Activated CD8-positive, alpha-beta memory T cell treated with anti-CD3 and anti-CD28 coated beads, Interleukin-2, amount 10 ng/mL, durations not matched to agents 7 days and 5 days (primary cell): ENCODE results near the gene TBC1D16. TPM values are rescaled to one million over a fixed set of nuclear protein-coding genes. Genes with fewer than 3 reads are reported as not detected.
A peak's percentile ranks its signal among the peaks of the same experiment; 100 is the strongest.
"Not testable (repeated sequence)": the region's sequence is repeated elsewhere in the genome, so short reads cannot be mapped to it uniquely, and the experiment has no call there.

Source experiments
- ATAC-seq: fragments of 150-1000 bp; cut with Tn5 transposase; one replicate; pipeline ENCODE4 v1.10.0; 2021; ENCODE audit warnings: moderate library complexity
- CTCF ChIA-PET: fragments of 350-600 bp; sonication (Branson Sonifier 250); formaldehyde crosslinking; loops from one replicate; lab custom pipeline; 2021; ENCODE audit warnings: antibody characterized with exemption; lab: Charles Lee
- DNase-seq: peaks from one replicate; pipeline ENCODE4 v3.0.0-alpha.2; 2020
- H3K27ac Mint-ChIP-seq: one replicate; pipeline ENCODE4 v1.8.0; 2021; ENCODE audit warnings: mild to moderate bottlenecking, mixed read lengths
- H3K27me3 Mint-ChIP-seq: one replicate; pipeline ENCODE4 v1.8.0; 2021; ENCODE audit warnings: mixed read lengths
- H3K36me3 Mint-ChIP-seq: one replicate; pipeline ENCODE4 v1.8.0; 2021; ENCODE audit warnings: mild to moderate bottlenecking, mixed read lengths
- H3K4me1 Mint-ChIP-seq: one replicate; pipeline ENCODE4 v1.8.0; 2021; ENCODE audit warnings: mixed read lengths
- H3K4me3 Mint-ChIP-seq: one replicate; pipeline ENCODE4 v1.8.0; 2021; ENCODE audit warnings: mild to moderate bottlenecking, moderate library complexity, mixed read lengths
- H3K9me3 Mint-ChIP-seq: one replicate; pipeline ENCODE4 v1.8.0; 2022; ENCODE audit warnings: low read depth, mixed read lengths
- total RNA-seq, 2 experiments: library from RNA; stranded (reverse); gene quantifications; one replicate each; pipeline ENCODE4 v1.2.3, GENCODE V29; 2021

The TBC1D16 gene
- total RNA-seq, 2 experiments from 2014 or later, result 1.2 to 2.8 TPM

- Mint-ChIP-seq H3K9me3 (no peaks in the 10 kb centered on the region), H3K4me1 (peaks cover 8% of the 10 kb centered on the region), H3K27ac (no peak overlapping the region), H3K4me3 (no peak overlapping the region), H3K36me3 (no peaks in the 10 kb centered on the region), H3K27me3 (no peaks in the 10 kb centered on the region)
- DNase-seq (no peak), ATAC-seq (no peak)
- CTCF ChIA-PET, result interaction anchor here (1.1 kb wide), 1 partner anchor 33 kb away, joined by 3 read pairs; no protein-coding TSS in a partner anchor
These were observed 32.8 kb downstream of the TBC1D16 start for GRCh38 chr17:80002690-80003490.

GRCh38 chr17:80002070-80002641 is 33.5 kb downstream of the TBC1D16 start:
- CTCF ChIA-PET, result interaction anchor here (1.1 kb wide), 1 partner anchor 32 kb away, joined by 3 read pairs; no protein-coding TSS in a partner anchor
- DNase-seq, result no peak
- Mint-ChIP-seq H3K27ac (no peak overlapping the region), H3K27me3 (no peaks in the 10 kb centered on the region), H3K4me3 (no peak overlapping the region), H3K4me1 (peaks cover 14% of the 10 kb centered on the region), H3K36me3 (no peaks in the 10 kb centered on the region), H3K9me3 (no peaks in the 10 kb centered on the region)
- no peak for ATAC-seq

- ATAC-seq (no peak), DNase-seq (no peak)
- Mint-ChIP-seq H3K4me1 (peaks cover 23% of the 10 kb centered on the region), H3K27ac (no peak overlapping the region), H3K9me3 (no peaks in the 10 kb centered on the region), H3K27me3 (no peaks in the 10 kb centered on the region), H3K36me3 (no peaks in the 10 kb centered on the region), H3K4me3 (no peak overlapping the region)
- CTCF ChIA-PET, result interaction anchor here (1.3 to 1.4 kb wide), 2 partner anchors 7 to 159 kb away, joined by 4 to 5 read pairs; no protein-coding TSS in a partner anchor
These were observed 34.5 kb downstream of the TBC1D16 start for GRCh38 chr17:80000981-80001775.

GRCh38 chr17:80000136-80000535 is 35.5 kb downstream of the TBC1D16 start:
- H3K27me3 Mint-ChIP-seq, result no peaks in the 10 kb centered on the region
- ATAC-seq (no peak), DNase-seq (no peak)
- peaks cover 28% of the 10 kb centered on the region for H3K4me1 Mint-ChIP-seq
- no peak overlapping the region for H3K4me3 Mint-ChIP-seq
- no peaks in the 10 kb centered on the region for H3K9me3 Mint-ChIP-seq
- H3K27ac Mint-ChIP-seq, result no peak overlapping the region
- CTCF ChIA-PET, result interaction anchor here (1.3 to 1.4 kb wide), 3 partner anchors 8 to 161 kb away, joined by 4 to 5 read pairs (median 5); partner anchors contain the start of gene CBX4
- no peaks in the 10 kb centered on the region for H3K36me3 Mint-ChIP-seq

- ATAC-seq, result peak; percentile 99
- Mint-ChIP-seq H3K36me3 (no peaks in the 10 kb centered on the region), H3K4me3 (peak overlapping the region; percentile 58), H3K9me3 (no peaks in the 10 kb centered on the region), H3K27me3 (peaks cover 4% of the 10 kb centered on the region), H3K27ac (peak overlapping the region; percentile 95), H3K4me1 (peaks cover 50% of the 10 kb centered on the region)
- DNase-seq, result peak; percentile 90
- CTCF ChIA-PET, result interaction anchor here (0.7 to 3.7 kb wide), 4 partner anchors 10 to 104 kb away, joined by 3 to 46 read pairs (median 4); partner anchors contain the start of gene GAA
These were observed 38.5 kb downstream of the TBC1D16 start for GRCh38 chr17:79997011-79997660.

- ATAC-seq (no peak), DNase-seq (no peak)
- CTCF ChIA-PET, result interaction anchor here (1.0 to 4.6 kb wide), 6 partner anchors 10 to 251 kb away, joined by 3 to 46 read pairs (median 5); partner anchors contain the start of genes CBX4 and GAA
- peak overlapping the region; percentile 95 for H3K27ac Mint-ChIP-seq
- no peaks in the 10 kb centered on the region for H3K36me3 Mint-ChIP-seq
- no peak overlapping the region for H3K4me3 Mint-ChIP-seq
- H3K9me3 Mint-ChIP-seq, result no peaks in the 10 kb centered on the region
- H3K4me1 Mint-ChIP-seq, result peaks cover 51% of the 10 kb centered on the region
- peaks cover 4% of the 10 kb centered on the region for H3K27me3 Mint-ChIP-seq
These were observed 39.4 kb downstream of the TBC1D16 start for GRCh38 chr17:79996291-79996690.

- ATAC-seq (no peak), DNase-seq (no peak)
- no peaks in the 10 kb centered on the region for H3K36me3 Mint-ChIP-seq
- no peak overlapping the region for H3K4me3 Mint-ChIP-seq
- no peaks in the 10 kb centered on the region for H3K9me3 Mint-ChIP-seq
- H3K4me1 Mint-ChIP-seq, result peaks cover 51% of the 10 kb centered on the region
- CTCF ChIA-PET, result interaction anchor here (1.2 to 4.6 kb wide), 3 partner anchors 11 to 250 kb away, joined by 3 to 34 read pairs (median 5); partner anchors contain the start of gene CBX4
- peaks cover 4% of the 10 kb centered on the region for H3K27me3 Mint-ChIP-seq
- no peak overlapping the region for H3K27ac Mint-ChIP-seq
These were observed 40.0 kb downstream of the TBC1D16 start for GRCh38 chr17:79995696-79996095.

- no peak for DNase-seq
- Mint-ChIP-seq H3K9me3 (no peaks in the 10 kb centered on the region), H3K27me3 (peaks cover 7% of the 10 kb centered on the region), H3K27ac (no peak overlapping the region), H3K36me3 (no peaks in the 10 kb centered on the region), H3K4me1 (peaks cover 51% of the 10 kb centered on the region), H3K4me3 (no peak overlapping the region)
- CTCF ChIA-PET, result interaction anchor here (1.0 to 4.6 kb wide), 8 partner anchors 12 to 254 kb away, joined by 3 to 34 read pairs (median 4); partner anchors contain the start of gene CBX4
- ATAC-seq, result no peak
These were observed 41.1 kb downstream of the TBC1D16 start for GRCh38 chr17:79994602-79995001.

GRCh38 chr17:79994228-79994569 is 41.5 kb downstream of the TBC1D16 start:
- not testable (repeated sequence) for H3K36me3 Mint-ChIP-seq, ATAC-seq, H3K9me3 Mint-ChIP-seq, H3K27ac Mint-ChIP-seq, H3K27me3 Mint-ChIP-seq, H3K4me3 Mint-ChIP-seq, DNase-seq
- CTCF ChIA-PET, result interaction anchor here (0.8 to 4.6 kb wide), 11 partner anchors 13 to 254 kb away, joined by 3 to 34 read pairs (median 3); partner anchors contain the start of gene CBX4
- peaks cover 51% of the 10 kb centered on the region for H3K4me1 Mint-ChIP-seq

GRCh38 chr17:79993390-79994227 is 42.1 kb downstream of the TBC1D16 start:
- H3K9me3 Mint-ChIP-seq, result no peaks in the 10 kb centered on the region
- H3K36me3 Mint-ChIP-seq, result no peaks in the 10 kb centered on the region
- peaks cover 50% of the 10 kb centered on the region for H3K4me1 Mint-ChIP-seq
- peak overlapping the region; percentile 27 for H3K4me3 Mint-ChIP-seq
- ATAC-seq (no peak), DNase-seq (peak; percentile 59)
- H3K27ac Mint-ChIP-seq, result peak overlapping the region; percentile 52
- H3K27me3 Mint-ChIP-seq, result peaks cover 11% of the 10 kb centered on the region
- CTCF ChIA-PET, result interaction anchor here (0.8 to 4.6 kb wide), 14 partner anchors 13 to 253 kb away, joined by 3 to 34 read pairs (median 4); partner anchors contain the start of genes CBX4, CBX8 and GAA

- CTCF ChIA-PET, result interaction anchor here (0.8 to 4.6 kb wide), 13 partner anchors 14 to 247 kb away, joined by 3 to 34 read pairs (median 3); partner anchors contain the start of genes CBX8 and GAA
- DNase-seq, result no peak
- no peaks in the 10 kb centered on the region for H3K9me3 Mint-ChIP-seq
- peaks cover 44% of the 10 kb centered on the region for H3K4me1 Mint-ChIP-seq
- no peaks in the 10 kb centered on the region for H3K36me3 Mint-ChIP-seq
- H3K27ac Mint-ChIP-seq, result no peak overlapping the region
- ATAC-seq, result no peak
- H3K4me3 Mint-ChIP-seq, result peak overlapping the region; percentile 51
- peaks cover 17% of the 10 kb centered on the region for H3K27me3 Mint-ChIP-seq
These were observed 42.9 kb downstream of the TBC1D16 start for GRCh38 chr17:79992649-79993389.
